Pons (tissue), 1 donor: ENCODE measurements around the gene TM6SF1.
"Not testable (repeated sequence)": the region's sequence is repeated elsewhere in the genome, so short reads cannot be mapped to it uniquely, and the experiment has no call there.

ENCODE experiments used
- DNase-seq: peaks from one replicate; pipeline ENCODE4 v3.0.0-alpha.2; 2016; ENCODE audit warnings: low spot score

TM6SF1 gene

GRCh38 chr15:83106994-83107840 is at the start of gene TM6SF1:
Gene TM6SF1, plus strand, starts transcription at chr15:83107645. Its CDS starts 36 bp downstream, at chr15:83107681.
- no peak for DNase-seq

GRCh38 chr15:83057696-83058376 is 49.6 kb upstream of the TM6SF1 start:
- no peak for DNase-seq

GRCh38 chr15:83061680-83062079 is 45.8 kb upstream of the TM6SF1 start:
- DNase-seq, result no peak

- DNase-seq, result peak; percentile 68
Measured at GRCh38 chr15:83062768-83063180, 44.7 kb upstream of the TM6SF1 start.

GRCh38 chr15:83063551-83063950 is 43.9 kb upstream of the TM6SF1 start:
- no peak for DNase-seq

GRCh38 chr15:83064859-83065258 is 42.6 kb upstream of the TM6SF1 start:
- DNase-seq, result no peak

GRCh38 chr15:83065431-83065830 is 42.0 kb upstream of the TM6SF1 start:
- DNase-seq, result no peak

GRCh38 chr15:83066034-83066733 is 41.3 kb upstream of the TM6SF1 start:
- DNase-seq, result no peak

- peak; percentile 90 for DNase-seq
Measured at GRCh38 chr15:83066734-83067637, 40.5 kb upstream of the TM6SF1 start, which contains the start of gene BTBD1. Gene BTBD1, minus strand, starts transcription at chr15:83067252. Its CDS starts 101 bp downstream, at chr15:83067151.

GRCh38 chr15:83067638-83067962 is 39.8 kb upstream of the TM6SF1 start:
- DNase-seq, result no peak

- no peak for DNase-seq
Measured at GRCh38 chr15:83068054-83068453, 39.4 kb upstream of the TM6SF1 start.

GRCh38 chr15:83069211-83069642 is 38.2 kb upstream of the TM6SF1 start:
- peak; percentile 25 for DNase-seq

- no peak for DNase-seq
Measured at GRCh38 chr15:83077491-83078230, 29.8 kb upstream of the TM6SF1 start.

GRCh38 chr15:83078712-83079111 is 28.7 kb upstream of the TM6SF1 start:
- DNase-seq, result no peak

GRCh38 chr15:83081256-83082014 is 26.0 kb upstream of the TM6SF1 start:
- no peak for DNase-seq

- no peak for DNase-seq
Measured at GRCh38 chr15:83082730-83083386, 24.6 kb upstream of the TM6SF1 start.

- DNase-seq, result not testable (repeated sequence)
Measured at GRCh38 chr15:83085461-83085860, 22.0 kb upstream of the TM6SF1 start.

GRCh38 chr15:83085864-83086552 is 21.4 kb upstream of the TM6SF1 start:
- DNase-seq, result not testable (repeated sequence)

GRCh38 chr15:83087576-83087975 is 19.9 kb upstream of the TM6SF1 start:
- DNase-seq, result no peak
